Brain microvascular endothelial cell (primary cell): ENCODE data around the gene CLDN34.

Experiments used
- DNase-seq: peaks from one replicate; pipeline ENCODE4 v3.0.0-alpha.2; 2020
- H3K27ac ChIP-seq: fragments of 250-450 bp; sonication (Bioruptor Pico); 2 replicates; pipeline ENCODE4 v1.5.1; 2020; ENCODE audit warnings: mild to moderate bottlenecking, moderate library complexity
- H3K27me3 ChIP-seq: fragments of 250-450 bp; sonication (Bioruptor Pico); replicated peaks from 2 replicates; pipeline ENCODE4 v1.5.1; 2020; ENCODE audit warnings: mild to moderate bottlenecking
- H3K36me3 ChIP-seq: fragments of 250-450 bp; sonication (Bioruptor Pico); replicated peaks from 2 replicates; pipeline ENCODE4 v1.5.1; 2020; ENCODE audit warnings: mild to moderate bottlenecking
- H3K4me3 ChIP-seq: 2 replicates; pipeline ENCODE4 v1.5.1; 2011; ENCODE audit warnings: low read depth, mild to moderate bottlenecking, control low read depth, low read length, moderate library complexity
- CTCF ChIP-seq: IDR thresholded peaks from 2 replicates; pipeline ENCODE4 v1.5.1; 2011; ENCODE audit warnings: low read depth, mild to moderate bottlenecking, moderate library complexity, low read length, control low read depth, inconsistent platforms; ENCODE audit errors: missing control alignments
- in situ Hi-C: cut with HindIII; loops from 2 replicates; pipeline ENCODE4 v1.10.0; 2017; ENCODE audit warnings: low sequenced_read_pairs, low pct_ligation_motif_present

CLDN34 gene

GRCh38 chrX:9983441-9983840 lies 16.3 kb downstream of the CLDN34 start:
- in situ Hi-C loops, result no loop called here
- H3K27ac ChIP-seq, result no peak overlapping the region
- no peak overlapping the region for H3K4me3 ChIP-seq
- no peak for DNase-seq
- H3K27me3 ChIP-seq, result no peaks in the 10 kb centered on the region
- H3K36me3 ChIP-seq, result no peaks in the 10 kb centered on the region
- no peak for TF ChIP-seq CTCF

GRCh38 chrX:9983846-9984245 lies 16.7 kb downstream of the CLDN34 start:
- no peak for TF ChIP-seq CTCF
- Histone ChIP-seq H3K36me3 (no peaks in the 10 kb centered on the region), H3K27ac (no peak overlapping the region), H3K4me3 (no peak overlapping the region), H3K27me3 (no peaks in the 10 kb centered on the region)
- DNase-seq, result no peak
- in situ Hi-C loops, result no loop called here

GRCh38 chrX:9988762-9989161 lies 21.6 kb downstream of the CLDN34 start:
- DNase-seq, result no peak
- in situ Hi-C loops, result no loop called here

GRCh38 chrX:9992061-9992460 lies 24.9 kb downstream of the CLDN34 start:
- DNase-seq, result no peak
- H3K27me3 ChIP-seq, result no peaks in the 10 kb centered on the region
- H3K36me3 ChIP-seq, result no peaks in the 10 kb centered on the region
- H3K27ac ChIP-seq, result no peak overlapping the region
- in situ Hi-C loops, result no loop called here
- TF ChIP-seq CTCF, result no peak
- H3K4me3 ChIP-seq, result no peak overlapping the region

More at GRCh38 chrX:9988762-9989161, 21.6 kb downstream of the CLDN34 start:
- H3K36me3 ChIP-seq, result no peaks in the 10 kb centered on the region
- H3K27ac ChIP-seq, result no peak overlapping the region
- peak; percentile 24 for TF ChIP-seq CTCF
- no peaks in the 10 kb centered on the region for H3K27me3 ChIP-seq
- H3K4me3 ChIP-seq, result no peak overlapping the region

- Histone ChIP-seq H3K36me3 (no peaks in the 10 kb centered on the region), H3K4me3 (no peak overlapping the region), H3K27me3 (no peaks in the 10 kb centered on the region), H3K27ac (no peak overlapping the region)
- in situ Hi-C loops, result no loop called here
- TF ChIP-seq CTCF, result no peak
- DNase-seq, result no peak
Observed at GRCh38 chrX:9992724-9993123, 25.6 kb downstream of the CLDN34 start.

GRCh38 chrX:9995855-9996339 lies 28.7 kb downstream of the CLDN34 start:
- Histone ChIP-seq H3K27ac (no peak overlapping the region), H3K27me3 (no peaks in the 10 kb centered on the region), H3K4me3 (no peak overlapping the region), H3K36me3 (no peaks in the 10 kb centered on the region)
- in situ Hi-C loops, result no loop called here
- DNase-seq, result peak; percentile 67
- TF ChIP-seq CTCF, result peak; percentile 93
